GM18858 (cell line): ENCODE measurements around the gene DHRS3.

Experiments
- ATAC-seq: cut with Tn5 transposase; IDR thresholded peaks from one replicate; pipeline ENCODE4 v1.9.1; 2021; ENCODE audit not compliant: unreplicated experiment

Gene DHRS3

DNA sequence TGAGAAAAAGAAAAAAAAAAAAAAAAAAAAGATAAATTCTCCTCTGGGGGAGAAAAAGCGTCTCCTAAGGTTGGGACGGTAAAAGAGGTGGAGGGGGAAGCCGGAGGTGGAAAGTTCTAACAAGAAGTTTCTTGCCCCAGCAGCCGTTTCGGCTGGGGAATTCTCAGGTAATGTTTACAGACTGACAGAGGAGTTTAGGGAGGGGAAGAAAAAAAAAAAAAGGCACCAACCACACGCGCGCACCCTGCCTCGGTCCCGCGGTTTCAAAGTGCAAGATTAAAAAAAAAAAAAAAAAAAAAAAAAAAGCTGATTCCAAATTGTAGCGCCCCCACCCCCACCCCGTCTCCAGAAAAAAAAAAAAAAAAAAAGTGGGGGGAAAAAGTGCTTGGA is 504 bp downstream of the DHRS3 start:
- no peak for ATAC-seq

DNA sequence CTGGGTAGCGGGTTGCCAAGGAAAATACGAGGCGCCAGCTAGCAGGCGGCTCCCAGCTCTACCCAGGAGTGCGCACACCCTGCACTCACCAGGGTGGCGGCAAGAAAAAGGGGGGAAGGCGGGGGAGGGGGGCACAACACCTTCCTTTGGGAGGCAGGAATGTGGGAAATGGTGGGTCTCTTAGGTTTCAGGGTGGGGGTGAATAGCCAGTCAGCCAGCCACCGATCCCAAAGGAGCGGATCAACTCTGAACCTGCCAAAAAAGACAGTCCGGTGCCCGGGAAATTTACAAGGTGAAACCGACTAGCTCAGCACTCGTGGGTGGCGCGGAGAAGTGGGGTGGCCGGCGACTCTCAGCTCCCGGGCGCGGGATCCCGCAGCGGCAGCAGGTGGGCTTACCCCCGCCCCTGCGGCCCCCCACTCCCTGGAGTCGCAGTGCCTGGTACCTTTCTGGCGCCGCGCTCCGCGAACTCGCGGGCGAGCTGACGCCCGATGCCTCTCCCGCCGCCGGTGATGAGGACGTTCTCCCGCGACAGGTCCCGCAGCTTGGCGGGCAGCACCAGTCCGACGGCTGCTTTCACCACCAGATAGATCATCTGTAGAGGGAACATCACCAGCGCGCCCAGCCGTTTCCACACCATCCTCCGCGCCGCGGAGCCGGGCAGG is 1.2 kb downstream of the DHRS3 start:
- no peak for ATAC-seq

DNA sequence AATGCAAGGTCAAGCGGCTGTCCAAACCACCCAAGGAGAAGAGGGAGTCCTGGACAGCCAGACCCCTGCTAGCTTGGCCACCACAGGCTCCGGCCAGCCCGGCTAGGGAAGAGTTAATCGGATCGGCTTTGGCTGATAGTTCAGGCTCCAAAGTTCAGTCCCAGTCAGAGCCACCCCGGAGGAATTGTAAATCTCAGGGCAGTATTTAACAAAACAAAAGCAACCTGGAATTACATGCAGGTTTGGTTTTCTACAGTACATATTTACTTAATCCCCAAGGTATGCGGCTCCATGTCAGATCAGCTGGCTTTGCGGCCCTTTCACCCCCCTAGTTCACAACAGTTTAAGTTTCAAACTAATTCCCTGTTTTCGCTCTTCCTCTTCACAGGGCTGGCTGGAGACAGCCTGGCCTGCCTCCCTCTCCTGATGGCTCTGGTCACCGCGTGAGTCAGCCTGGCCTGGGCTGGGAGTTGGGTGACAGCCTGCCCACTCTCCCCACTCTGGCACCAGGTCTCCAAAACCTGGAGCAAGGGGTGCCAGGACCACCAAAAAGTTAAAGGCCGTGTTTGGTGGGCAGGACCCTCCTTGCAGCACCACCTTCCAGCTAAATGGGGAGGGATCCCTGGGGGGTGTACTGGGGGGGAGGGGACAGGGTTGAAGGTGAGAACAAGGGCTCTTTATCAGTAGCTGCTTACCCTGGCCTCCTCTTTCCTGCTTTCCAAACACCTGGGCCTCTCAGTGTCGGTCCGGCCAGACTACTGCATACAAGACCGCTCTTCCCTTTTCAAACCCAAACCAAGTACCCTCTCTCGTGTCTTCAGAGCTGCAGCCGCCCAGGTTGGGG is 1.9 kb downstream of the DHRS3 start:
- no peak for ATAC-seq

GRCh38 chr1:12615159-12615864 is 2.7 kb downstream of the DHRS3 start:
- ATAC-seq = no peak

DNA sequence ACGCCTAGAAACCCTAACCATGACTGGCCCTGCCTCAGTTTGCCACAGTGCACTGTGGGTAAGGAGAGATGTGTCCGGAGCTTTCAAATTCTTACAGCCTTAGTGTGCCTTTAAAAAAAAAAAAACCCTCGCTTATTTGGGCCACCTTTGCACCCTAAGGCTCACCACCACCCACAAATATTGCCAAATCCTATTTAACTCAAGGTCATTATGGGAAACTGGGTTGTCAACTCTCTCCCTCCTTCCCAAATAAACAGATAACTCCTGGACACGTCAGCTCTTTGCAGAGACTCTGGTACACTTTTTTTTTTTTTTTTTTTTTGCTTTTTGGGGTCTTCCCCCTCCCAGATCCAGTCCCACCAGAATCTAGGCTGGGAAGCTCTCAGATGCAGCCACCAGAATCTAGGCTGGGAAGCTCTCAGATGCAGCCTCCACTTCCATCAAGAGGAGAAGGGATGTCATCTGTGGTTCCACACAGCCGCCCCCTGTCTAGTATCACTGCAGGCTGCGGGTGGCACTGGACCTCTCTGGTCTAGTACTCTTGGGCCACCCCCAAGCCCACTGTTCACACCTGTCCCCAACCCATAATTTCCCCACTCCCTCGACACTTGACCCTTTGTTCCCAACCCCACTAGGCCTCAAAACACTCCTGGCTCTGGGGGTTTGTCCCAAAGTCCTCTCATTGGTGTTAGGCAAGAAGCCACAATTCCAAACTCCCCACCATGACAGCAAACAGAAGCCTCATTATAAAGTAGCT is 3.4 kb downstream of the DHRS3 start:
- no peak for ATAC-seq

- no peak for ATAC-seq
Measured at GRCh38 chr1:12613180-12613579, 4.8 kb downstream of the DHRS3 start.

- ATAC-seq = no peak
Measured at GRCh38 chr1:12610941-12611340, 7.1 kb downstream of the DHRS3 start.

GRCh38 chr1:12610305-12610935 is 7.6 kb downstream of the DHRS3 start:
- ATAC-seq = no peak

DNA sequence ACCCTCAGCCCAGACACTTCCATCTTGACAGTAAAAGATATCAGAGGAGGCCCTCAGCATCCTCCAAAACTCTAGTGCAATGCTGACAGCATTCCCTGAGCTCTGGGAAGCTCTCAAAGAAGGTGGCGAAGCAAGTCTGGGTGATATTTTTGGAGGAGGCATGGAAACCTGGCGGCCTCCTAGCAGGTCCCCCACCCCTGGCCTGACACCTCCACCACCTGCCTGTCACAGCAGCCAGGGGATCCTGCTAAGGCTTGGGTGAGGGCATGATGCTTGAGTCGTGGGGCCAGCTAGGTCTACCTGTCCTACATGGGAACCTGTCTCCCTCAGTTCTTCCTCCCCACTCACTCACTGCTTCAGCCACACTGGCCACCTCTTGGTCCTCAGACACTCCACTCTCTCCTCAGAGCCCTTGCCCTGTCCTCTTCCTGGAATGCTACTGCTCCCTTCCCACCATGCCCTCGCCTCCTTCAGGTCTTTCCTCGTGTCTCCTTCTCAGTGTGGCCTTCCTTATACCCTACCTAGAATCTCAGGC is 8.5 kb downstream of the DHRS3 start:
- ATAC-seq = no peak

DNA sequence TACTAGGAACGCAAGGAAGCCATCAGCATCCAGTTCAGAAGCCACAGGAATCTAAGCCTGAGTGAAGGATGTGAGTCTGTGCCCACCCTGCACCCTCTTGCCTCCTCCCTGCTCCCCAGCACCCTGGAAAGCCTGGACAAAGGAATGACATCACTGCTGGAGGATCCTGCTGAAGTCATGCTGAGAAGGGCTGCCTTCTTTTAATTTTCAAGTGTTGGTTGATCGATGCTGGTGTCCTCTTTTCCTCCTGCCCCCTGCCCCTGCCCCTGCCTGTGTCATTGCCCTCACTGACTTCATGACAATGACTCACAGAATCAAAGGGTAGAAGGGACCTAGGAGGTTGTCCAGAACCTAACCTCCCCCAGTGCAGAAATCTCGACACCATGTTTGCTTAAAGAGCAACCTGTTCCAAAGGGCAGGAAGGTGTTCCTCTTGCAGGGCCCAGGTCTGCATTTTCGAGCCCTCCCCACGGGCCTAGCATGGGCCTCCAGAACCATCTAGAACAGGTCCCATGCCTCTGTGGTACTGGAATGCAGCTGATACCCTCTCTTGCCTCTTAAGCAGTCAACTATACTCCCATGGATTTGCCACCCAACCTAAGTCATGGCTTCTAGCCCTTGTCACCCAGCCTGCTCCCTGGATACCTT is 9.6 kb downstream of the DHRS3 start:
- ATAC-seq = no peak

DNA sequence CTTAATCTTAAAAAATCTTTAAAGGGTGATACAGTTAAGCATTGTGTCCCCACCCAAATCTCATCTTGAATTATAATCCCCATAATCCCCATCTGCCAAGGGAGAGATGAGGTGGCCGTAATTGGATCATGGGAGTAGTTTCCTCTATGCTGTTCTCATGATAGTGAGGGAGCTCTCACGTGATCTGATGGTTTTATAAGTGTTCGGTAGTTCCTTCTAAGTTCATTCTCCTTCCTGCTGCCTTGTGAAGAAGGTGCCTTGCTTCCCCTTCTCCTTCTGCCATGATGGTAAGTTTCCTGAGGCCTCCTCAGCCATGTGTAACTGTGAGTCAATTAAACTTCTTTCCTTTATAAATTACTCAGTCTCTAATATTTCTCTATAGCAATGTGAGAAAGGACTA is 10.7 kb downstream of the DHRS3 start:
- no peak for ATAC-seq

DNA sequence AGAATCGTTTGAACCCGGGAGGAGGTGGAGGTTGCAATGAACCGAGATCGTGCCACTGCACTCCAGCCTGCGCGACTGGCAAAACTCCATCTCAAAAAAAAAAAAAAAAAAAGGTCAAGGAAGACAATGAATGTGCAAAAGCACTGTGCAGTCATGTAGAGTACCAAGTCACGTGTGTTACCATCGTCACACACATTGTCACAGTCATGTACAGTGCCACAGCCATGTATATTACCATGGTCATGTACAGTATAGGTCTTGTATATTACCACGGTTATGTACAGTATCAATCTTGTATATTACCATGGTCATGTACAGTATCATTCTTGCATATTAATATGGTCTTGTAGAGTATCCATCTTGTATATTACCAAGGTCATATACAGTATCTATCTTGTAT is 13.0 kb downstream of the DHRS3 start:
- no peak for ATAC-seq

DNA sequence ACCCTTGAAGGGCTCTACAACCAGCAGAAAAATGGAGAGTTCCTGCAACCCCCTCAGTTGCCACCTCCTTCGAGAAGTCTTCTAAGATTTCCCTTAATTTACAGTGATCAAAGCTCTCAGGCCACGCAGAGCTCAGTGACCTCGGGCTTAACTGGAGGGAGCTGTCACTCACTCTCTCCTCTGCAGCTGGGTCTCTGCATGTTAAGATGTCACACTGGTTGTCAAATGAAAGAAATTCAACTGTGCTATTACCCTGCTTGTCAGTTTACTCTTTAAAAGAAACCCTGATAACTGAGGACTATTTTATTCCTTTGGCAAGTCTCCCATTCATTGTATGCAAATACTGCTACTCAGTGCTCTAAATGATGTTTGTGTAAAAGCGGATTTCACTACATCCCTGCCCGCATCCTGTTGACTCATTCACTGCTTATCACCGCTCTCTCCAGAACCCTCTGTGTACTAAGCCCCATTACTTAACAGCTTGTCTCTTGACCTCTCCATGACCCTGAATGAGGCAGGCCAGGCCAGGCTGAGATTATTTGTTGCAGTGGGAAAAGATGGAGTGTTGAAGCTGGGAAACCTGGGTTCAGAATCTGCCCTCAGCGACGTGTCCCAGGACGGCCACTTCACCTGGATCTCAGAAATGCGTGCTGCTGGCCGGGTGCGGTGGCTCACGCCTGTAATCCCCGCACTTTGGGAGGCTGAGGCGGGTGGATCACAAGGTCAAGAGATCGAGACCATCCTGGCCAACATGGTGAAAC is 13.7 kb downstream of the DHRS3 start:
- ATAC-seq = no peak

DNA sequence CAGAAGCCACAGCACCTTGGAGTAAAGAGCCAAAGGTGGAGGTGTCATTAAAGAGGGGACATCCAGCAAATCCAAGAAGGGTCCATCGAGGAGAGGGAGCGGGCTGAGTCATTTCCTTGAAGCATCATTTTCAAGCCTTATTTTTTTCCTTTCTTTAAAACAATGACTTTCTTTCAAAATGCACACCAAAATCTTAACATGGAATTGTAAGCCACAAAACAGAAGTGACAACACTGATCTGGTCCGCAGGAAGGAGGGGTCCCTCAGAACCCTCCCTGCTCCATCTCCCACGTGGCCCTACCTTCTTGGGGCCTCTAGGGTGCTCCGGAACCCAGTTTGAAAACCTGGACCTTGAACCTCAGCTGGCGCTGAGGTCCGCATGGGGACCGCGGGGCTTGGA is 14.8 kb downstream of the DHRS3 start:
- no peak for ATAC-seq

GRCh38 chr1:12602659-12603024 is 15.4 kb downstream of the DHRS3 start:
- ATAC-seq = no peak

DNA sequence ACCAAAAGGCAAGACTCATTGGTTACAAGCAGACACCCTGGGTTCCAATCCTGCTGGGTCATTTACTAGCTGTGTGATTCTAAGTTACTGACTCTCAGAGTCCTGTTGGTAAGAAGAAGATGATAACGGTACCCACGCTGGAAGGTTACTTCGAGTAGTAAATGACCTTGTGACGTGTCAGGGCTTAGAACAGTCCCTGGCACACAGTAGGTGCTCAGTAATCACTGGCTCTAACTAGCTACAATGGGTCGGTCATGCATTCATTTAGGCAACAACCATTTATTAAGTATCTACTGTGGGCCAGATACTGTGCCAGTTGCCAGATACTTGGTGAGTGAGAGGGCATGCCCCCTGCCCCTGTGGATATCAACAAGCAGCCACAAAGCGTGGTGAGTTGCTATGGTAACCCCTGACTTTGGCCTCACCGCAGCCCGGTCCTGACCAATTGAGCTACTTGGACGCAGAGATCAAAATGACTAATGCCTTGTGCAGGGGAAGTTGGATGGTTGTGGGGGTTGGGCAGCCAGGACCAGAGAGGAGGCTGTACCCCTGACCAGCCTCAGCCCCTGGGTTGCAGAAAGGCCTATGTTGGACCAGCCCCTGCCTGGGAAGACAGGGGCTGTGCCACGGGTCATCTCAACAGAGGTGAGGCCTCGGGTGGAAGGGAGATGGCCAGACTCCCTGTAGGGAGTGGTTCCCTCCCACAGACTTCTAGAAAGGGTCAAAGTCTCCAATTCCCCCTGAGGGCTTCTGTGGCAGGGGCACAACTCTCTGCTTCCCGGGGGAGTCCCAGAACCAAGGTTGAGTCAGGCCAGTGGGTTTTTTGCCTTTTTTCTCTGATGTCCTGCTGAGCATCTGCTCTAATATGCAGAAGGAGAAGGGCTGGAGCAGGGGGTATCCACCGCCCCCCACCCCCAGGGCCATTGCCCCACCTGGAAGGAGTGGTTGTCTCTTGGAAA is 16.0 kb downstream of the DHRS3 start:
- ATAC-seq = no peak

DNA sequence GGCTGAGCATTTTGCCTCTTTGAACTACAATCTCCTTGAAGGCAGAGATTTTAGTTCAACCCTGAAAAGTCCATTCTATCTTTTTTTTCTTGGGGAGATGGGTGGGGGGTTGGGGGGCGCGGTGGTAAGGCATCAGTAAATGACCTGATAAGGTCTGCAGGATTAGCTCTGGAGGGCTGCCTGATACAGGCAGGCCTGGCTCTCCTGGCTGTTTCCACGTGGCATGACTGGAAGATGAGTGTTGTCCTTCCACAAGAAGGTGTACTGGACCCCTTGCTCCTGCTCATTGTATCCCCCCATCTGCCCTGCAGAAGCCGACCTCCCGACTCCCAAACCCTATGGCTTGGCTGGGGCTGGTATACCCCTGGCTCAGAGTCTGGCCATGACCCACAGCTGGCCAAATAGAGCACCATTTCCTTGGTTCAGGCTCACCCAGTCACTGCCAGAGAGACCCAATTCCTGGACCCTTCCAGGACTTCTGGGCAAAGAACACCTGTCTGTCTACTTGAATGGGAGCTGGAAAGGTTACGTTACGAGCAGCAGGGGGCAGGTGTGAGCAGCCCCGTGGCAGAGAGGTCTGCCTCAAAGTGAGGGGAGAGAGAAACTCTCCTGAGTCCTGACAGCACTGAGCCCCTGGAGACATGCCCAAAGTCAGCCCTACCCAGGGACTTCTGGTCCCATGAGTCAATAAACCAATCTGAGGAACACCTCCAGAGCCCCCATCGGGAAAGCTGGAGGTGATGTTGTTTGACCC is 17.0 kb downstream of the DHRS3 start:
- no peak for ATAC-seq

DNA sequence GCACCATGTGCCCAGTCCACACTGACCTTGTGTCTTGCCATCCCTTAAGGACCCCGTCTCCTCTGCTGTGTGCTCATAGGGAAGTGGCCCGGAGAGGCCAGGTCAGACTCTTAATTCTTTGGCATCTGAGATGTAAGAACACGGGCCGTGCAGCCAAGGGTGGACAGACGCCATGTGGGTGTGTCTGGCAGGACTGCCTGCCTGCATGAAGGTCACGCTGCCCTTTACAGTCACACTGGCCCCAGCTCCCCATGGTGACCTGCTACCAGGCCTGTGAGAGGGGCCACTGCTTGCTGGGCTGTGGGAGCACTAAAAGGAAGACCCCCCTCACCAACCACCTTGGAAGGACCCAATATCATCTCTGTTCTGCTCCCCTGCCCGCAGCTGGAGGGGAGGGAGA is 17.7 kb downstream of the DHRS3 start:
- no peak for ATAC-seq
